ENCODE data around the gene CEP170B. TPM values are rescaled to one million over a fixed set of nuclear protein-coding genes. Genes with fewer than 3 reads are reported as not detected.

The CEP170B gene
- total and polyA plus RNA-seq, 9 of the 15 experiments (the other 6 are each of a cell fraction or from before 2014, with no cell fraction given) = 0.01 to 10.2 (median 2.2) TPM

GRCh38 chr14:104875811-104876210 lies 10.7 kb downstream of the CEP170B start (continued):
- TF ChIP-seq, protein P1, sequence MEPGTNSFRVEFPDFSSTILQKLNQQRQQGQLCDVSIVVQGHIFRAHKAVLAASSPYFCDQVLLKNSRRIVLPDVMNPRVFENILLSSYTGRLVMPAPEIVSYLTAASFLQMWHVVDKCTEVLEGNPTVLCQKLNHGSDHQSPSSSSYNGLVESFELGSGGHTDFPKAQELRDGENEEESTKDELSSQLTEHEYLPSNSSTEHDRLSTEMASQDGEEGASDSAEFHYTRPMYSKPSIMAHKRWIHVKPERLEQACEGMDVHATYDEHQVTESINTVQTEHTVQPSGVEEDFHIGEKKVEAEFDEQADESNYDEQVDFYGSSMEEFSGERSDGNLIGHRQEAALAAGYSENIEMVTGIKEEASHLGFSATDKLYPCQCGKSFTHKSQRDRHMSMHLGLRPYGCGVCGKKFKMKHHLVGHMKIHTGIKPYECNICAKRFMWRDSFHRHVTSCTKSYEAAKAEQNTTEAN (CRISPR knock-in tag; IDR thresholded peaks at IDR 0.05) = no peak
- TF ChIP-seq THRB (CRISPR knock-in tag; conservative IDR thresholded peaks at IDR 0.05) = no peak
- TF ChIP-seq TFAP4 (CRISPR knock-in tag; IDR thresholded peaks at IDR 0.05; ENCODE audit: borderline replicate concordance) = no peak
- no peak for TF ChIP-seq BCL6 (CRISPR knock-in tag; IDR thresholded peaks at IDR 0.05)
- TF ChIP-seq ZNF77 (CRISPR knock-in tag; IDR thresholded peaks at IDR 0.05) = no peak
- no peak for TF ChIP-seq POLR2AphosphoS5 (IDR thresholded peaks at IDR 0.05; ENCODE audit: control insufficient read depth, insufficient read depth, low read depth, low read length)
- TF ChIP-seq KDM5B (IDR thresholded peaks at IDR 0.05; ENCODE audit: insufficient replicate concordance, low read depth, low read length) = no peak
- TF ChIP-seq ZNF699 (CRISPR knock-in tag; IDR thresholded peaks at IDR 0.05; ENCODE audit: insufficient replicate concordance) = no peak

Measured in K562 (cell line).